ENCODE measurements around the gene SCAMP4.
"Not testable (repeated sequence)": the region's sequence is repeated elsewhere in the genome, so short reads cannot be mapped to it uniquely, and the experiment has no call there.

The SCAMP4 gene

DNA sequence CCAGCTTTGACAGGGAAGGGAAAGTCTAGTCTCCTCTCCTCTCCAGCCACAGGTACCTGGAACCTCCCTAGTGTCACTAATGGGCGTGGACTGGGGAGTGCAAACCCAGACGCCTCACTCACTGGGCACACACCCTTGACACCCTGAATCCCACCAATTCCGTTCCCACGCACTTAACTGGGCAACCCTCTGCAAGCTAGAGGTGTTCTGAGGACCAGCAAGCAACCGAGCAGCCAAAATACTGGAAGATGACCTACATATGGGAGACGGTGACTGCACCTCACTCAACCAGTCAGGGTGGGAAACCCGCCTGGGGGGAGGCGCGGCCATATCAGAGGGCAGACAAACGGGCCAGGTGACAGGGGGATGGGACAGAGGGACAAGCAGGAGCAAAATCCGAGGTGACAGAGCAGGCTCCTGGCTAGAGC is 20.9 kb upstream of the SCAMP4 start:
- DNase-seq, result no peak

GRCh38 chr19:1884719-1885334 is 20.4 kb upstream of the SCAMP4 start:
- DNase-seq, result no peak

GRCh38 chr19:1885398-1886119 is 19.6 kb upstream of the SCAMP4 start, which contains the start of gene ABHD17A:
Gene ABHD17A (minus strand): TSS chr19:1885496. CDS start chr19:1881566, 3,930 bp downstream.
- DNase-seq, result peak; percentile 94

DNA sequence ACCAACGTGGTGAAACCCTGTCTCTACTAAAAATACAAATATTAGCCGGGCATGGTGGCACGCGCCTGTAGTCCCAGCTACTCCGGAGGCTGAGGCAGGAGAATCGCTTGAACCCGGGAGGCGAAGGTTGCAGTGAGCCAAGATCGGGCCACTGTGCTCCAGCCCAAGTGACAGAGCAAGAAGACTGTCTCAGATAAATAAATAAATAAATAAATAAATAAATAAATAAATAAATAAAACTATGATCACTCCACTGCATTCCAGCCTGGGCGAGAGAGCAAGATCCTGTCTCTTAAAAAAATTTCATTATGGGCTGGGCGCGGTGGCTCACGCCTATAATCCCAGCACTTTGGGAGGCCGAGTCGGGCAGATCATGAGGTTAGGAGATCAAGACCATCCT is 18.8 kb upstream of the SCAMP4 start:
- DNase-seq, result not testable (repeated sequence)

GRCh38 chr19:1888385-1888784 is 16.8 kb upstream of the SCAMP4 start:
- no peak for DNase-seq

DNA sequence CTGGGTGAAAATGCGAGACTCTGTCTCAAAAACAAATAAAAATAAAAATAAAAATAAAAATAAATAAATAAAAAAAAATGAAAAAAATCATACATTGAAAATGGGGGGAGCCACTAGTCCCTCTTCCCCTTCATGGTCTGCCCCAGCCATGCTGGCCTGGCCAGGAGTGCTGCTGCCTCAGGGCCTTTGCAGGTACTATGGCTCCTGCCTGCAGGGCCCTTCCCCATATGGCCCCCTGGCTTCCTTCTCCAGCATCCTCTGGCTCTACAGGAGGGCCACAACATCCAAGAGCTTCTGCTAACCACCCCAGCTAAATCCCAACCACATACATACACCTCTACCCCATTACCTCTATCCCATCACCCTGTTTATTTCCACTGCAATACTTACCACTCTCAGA is 15.3 kb upstream of the SCAMP4 start:
- DNase-seq, result no peak

- DNase-seq, result no peak
Observed at GRCh38 chr19:1893791-1894190, 11.4 kb upstream of the SCAMP4 start.

DNA sequence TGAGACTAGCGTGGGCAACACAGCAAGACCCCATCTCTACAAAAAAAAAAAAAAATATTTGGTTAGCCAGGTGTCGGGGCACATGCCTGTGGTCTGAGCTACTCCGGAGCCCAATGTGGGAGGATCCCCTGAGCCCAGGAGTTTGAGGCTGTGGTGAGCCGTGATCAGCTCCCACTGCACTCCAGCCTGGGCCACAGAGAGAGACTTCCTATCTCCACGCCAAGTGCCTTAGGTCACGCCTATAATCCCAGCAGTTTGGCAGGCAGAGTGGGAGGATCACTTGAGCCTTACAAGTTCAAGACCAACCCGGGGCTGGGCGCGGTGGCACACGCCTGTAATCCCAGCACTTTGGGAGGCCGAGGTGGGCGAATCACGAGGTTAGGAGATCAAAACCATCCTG is 8.7 kb upstream of the SCAMP4 start:
- DNase-seq, result peak; percentile 43

GRCh38 chr19:1901940-1902404 is 3.2 kb upstream of the SCAMP4 start:
- no peak for DNase-seq

- no peak for DNase-seq
Observed at GRCh38 chr19:1902923-1903322, 2.3 kb upstream of the SCAMP4 start.

DNA sequence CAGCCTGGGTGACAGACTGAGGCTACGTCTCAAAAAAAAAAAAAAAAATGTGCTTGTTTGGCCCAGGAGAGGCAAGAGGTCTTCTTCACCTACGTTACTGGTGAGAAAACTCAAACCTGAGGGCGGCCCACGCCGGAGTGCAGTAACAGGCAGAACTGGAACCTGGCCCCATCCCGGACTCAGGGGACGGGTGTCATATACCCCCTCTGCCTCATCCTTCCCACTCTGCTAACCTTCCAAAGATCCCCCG is 414 bp upstream of the SCAMP4 start:
- DNase-seq, result no peak

GRCh38 chr19:1905863-1906375 is 720 bp downstream of the SCAMP4 start:
- DNase-seq, result no peak

DNA sequence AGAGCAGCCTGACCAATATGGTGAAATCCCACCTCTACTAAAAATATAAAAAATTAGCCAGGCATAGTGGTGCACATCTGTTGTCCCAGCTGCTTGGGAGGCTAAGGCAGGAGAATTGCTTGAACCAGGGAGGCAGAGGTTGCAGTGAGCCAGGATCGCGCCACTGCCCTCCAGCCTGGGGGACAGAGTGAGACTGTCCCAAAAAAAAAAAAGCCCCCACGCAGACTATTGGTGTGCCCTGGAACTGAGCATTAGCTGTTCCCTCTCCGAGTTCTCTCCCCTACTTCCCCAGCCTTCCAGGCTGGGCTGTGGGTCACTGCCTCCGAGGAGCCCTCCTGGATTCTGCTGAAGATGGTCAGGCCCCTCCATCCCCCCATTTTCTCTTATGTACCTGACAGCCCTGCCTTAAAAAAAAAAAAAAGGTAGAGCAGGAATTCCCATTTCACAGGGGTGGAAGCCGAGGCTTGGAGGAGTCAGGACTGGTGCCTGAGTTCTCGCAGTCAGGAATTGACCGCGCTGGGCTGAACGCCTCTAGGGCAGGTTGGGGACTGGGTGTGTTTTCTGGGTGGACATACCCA is 1.9 kb downstream of the SCAMP4 start:
- no peak for DNase-seq

DNA sequence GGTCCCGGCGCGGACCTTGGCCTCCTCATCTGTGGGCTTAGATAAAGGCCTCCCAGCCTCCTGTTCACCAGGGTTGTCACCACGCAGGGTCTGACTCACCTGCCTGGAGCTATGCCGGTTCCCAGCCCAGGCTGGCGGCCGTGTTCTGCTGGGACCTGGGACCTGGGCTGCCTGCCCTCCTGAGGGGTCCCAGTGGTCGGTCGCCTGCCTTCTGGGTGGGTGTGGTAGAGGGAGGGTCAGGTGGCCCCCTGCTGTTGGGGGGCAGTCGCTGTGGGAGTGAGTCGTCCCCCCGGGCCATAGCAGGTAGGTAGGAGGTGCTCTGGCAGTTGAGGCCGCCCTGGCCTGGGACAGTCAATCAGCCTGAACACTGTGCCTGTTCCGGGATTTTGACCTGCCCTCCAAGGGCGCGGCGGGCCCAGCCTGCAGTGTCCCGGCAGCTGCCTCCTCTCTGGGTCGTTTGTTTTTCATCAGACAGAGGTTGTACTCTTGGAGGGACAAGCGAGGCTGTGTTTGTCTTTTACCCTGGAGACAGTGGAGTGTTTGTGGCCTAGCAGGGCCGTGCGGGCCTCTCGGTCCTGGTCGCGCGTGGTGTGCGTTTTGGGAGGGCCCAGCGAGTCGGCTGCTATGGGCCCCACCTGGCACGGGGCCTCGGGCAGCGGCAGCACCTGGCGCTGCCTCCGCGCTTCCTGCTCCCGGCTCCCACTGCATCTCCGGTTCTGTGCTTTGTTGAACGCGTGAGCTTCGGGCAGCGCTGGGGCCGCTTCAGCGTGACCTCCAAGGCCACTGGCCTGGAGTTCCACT is 2.6 kb downstream of the SCAMP4 start:
- no peak for DNase-seq

DNA sequence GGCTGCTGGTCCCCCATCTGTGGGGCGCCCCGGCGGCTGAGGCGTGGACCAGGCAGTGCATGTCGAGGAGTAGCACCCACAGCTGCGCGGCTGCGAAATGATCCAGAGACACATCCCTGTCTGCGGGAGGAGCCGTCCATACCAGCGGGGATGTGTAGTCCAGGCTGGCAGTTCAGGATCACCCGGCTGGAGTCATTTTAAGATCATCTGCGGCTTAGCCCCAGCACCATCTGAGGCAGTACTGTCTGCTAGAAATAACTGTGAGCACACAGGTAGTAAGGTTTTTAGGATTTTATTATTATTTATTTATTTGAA is 3.1 kb downstream of the SCAMP4 start:
- DNase-seq, result no peak

DNA sequence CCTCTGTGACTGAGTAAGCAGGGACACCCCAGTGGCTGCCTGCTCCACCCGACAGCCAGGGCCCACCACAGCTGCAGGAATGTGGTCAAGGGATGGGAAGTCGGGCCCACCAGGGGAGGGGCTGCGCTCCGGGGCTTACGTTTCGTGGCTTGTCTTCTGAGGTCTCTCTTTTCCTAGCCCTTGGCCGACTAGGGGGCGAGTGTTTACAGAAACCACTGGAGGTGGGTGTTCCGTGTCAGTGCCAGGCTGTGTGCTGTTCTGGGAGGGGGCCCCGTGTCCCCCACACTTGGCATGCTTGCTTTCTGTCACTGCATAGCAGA is 4.5 kb downstream of the SCAMP4 start:
- DNase-seq, result no peak

DNA sequence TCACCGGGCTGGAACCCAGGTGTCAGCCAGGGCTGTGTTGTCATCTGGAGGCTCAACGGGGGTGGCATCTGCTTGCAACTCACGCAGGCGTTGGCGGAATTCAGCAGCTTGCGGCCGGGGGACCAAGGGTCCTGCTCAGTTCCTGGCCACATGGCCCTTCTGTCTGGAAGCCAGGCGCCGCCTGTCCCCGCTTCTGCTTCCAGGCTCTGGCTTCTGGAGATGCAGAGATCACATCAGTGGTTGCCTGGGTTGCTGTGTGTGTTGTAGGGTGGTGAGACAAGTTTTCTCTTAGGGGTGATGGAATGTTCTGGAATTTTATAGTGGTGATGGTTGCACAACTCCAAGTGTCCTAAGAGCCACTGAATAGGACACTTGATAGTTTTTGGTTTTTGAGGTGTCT is 5.0 kb downstream of the SCAMP4 start:
- DNase-seq, result no peak

DNA sequence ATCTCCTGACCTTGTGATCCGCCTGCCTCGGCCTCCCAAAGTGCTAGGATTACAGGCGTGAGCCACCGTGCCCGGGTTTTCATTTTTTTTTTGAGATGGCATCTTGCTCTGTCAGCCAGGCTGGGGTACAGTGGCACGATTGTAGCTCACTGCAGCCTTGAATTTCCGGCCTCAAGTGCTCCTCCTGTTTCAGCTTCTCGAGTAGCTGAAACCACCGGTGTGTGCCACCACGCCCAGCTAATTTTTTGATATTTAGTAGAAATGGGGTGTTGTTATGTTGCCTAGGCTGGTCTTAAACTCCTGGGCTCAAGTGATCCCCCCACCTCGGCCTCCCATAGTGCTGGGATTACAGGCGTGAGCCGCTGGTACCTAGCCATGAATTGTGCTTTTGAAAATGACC is 5.9 kb downstream of the SCAMP4 start:
- no peak for DNase-seq

DNA sequence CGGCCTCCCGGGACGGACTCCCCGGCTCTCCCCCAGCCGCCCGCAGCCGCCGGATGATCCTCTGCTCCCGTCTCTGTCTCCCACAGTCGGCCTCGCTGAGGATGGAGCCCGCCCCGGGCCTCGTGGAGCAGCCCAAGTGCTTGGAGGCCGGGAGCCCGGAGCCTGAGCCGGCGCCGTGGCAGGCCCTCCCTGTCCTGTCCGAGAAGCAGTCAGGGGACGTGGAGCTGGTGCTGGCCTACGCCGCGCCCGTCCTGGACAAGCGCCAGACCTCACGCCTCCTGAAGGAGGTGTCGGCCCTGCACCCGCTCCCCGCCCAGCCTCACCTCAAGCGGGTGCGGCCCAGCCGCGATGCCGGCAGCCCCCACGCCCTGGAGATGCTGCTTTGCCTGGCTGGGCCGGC is 6.8 kb downstream of the SCAMP4 start:
- DNase-seq, result no peak

GRCh38 chr19:1912760-1913505 is 7.7 kb downstream of the SCAMP4 start:
- DNase-seq, result no peak

DNA sequence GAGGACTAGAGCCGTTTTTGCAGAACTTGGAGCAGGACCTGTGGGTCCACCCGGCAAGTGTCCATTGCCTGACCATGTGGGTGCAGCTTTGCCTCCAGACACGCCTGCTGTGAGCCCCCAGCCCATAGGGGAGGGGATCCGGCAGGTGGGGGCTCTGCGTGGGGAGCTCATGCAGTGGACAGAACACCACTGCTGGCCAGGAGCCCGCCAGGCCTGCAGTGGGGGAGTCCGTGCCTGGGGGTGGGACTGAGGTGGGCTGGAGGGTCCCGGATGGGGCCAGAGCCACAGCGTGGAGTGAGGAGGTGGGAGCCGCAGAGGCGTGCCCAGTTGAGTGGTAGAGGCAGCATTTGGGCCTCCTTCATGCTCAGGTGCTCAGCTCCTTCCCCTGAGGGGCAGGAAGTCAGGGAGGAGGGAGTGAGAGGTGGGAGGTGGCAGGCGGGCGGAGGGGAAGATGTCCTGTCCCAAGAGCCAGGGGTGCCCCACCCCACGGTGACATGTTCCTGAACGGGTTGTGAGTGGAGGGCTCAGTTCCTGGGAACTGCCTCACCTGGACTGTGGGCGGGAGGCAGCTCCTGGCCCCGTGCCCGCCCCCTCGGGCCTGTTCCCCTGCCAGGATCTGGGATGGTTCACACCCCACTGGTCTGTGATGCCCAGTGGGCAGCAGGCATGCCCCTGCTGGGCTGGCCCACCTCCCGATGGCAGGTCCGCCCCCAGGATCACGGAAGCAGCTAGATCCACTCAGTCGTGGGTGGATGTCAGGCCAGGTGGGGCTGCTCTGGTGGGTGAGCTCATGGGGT is 8.8 kb downstream of the SCAMP4 start:
- no peak for DNase-seq

GRCh38 chr19:1914826-1915341 is 9.7 kb downstream of the SCAMP4 start:
- DNase-seq, result no peak
